Measurements from ENCODE around the gene MAMDC2.
"Not testable (repeated sequence)": the region's sequence is repeated elsewhere in the genome, so short reads cannot be mapped to it uniquely, and the experiment has no call there.

The MAMDC2 gene

GRCh38 chr9:70136632-70137031 lies 93.0 kb downstream of the MAMDC2 start:
- DNase-seq (ENCODE audit: low spot score), result no peak

DNA sequence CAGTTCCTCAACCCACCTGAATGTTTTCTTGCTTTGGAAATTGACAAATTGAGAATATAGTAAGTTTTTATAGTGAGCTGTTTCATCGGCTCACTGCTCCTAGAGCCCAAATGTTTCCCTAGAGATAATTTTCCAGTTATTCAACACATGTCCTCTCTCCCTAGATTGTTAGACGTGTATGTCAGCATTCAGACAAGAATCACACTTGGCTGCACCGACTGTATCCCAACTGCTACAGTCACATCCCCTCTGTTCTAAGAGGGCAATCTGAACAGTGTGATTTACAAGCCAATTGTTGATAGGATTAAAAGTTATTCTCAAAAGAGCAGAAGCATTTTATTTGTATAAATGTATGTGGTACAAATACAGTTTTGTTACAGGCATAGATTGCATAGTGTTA lies 93.9 kb downstream of the MAMDC2 start:
- no peak for DNase-seq (ENCODE audit: low spot score)

DNA sequence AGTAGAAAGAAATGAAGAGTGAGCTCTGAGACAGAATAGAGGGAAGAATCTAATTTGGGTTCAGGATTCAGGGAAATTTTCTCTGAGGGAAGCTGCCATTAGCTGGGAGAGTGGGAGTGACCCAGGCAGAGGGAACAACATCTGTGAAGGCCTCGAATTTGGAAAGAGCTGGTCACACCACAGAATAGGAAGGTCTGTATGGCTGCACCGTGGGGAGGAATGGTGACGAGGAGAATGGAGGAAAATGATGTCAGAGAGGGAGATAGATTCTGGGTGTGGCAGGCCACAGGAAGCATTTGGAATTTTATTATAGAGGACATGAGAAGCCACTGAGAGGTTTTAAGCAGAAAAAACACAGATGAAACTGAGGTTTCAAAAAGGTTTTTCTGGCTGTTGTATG lies 98.5 kb downstream of the MAMDC2 start:
- DNase-seq (ENCODE audit: low spot score), result no peak

GRCh38 chr9:70143394-70144130 lies 99.9 kb downstream of the MAMDC2 start:
- no peak for DNase-seq (ENCODE audit: low spot score)

- DNase-seq (ENCODE audit: low spot score), result no peak
Measured at GRCh38 chr9:70144131-70144503, 100.5 kb downstream of the MAMDC2 start.

- DNase-seq (ENCODE audit: low spot score), result no peak
Measured at GRCh38 chr9:70145981-70146380, 102.3 kb downstream of the MAMDC2 start.

- DNase-seq (ENCODE audit: low spot score), result no peak
Measured at GRCh38 chr9:70147196-70147595, 103.5 kb downstream of the MAMDC2 start.

- no peak for DNase-seq (ENCODE audit: low spot score)
Measured at GRCh38 chr9:70147651-70148050, 104.0 kb downstream of the MAMDC2 start.

GRCh38 chr9:70152350-70152749 lies 108.7 kb downstream of the MAMDC2 start:
- no peak for DNase-seq (ENCODE audit: low spot score)

GRCh38 chr9:70156729-70157128 lies 113.1 kb downstream of the MAMDC2 start:
- no peak for DNase-seq (ENCODE audit: low spot score)

- DNase-seq (ENCODE audit: low spot score), result no peak
Measured at GRCh38 chr9:70159630-70160029, 116.0 kb downstream of the MAMDC2 start.

- DNase-seq (ENCODE audit: low spot score), result no peak
Measured at GRCh38 chr9:70160686-70161600, 117.3 kb downstream of the MAMDC2 start.

- peak; percentile 49 for DNase-seq (ENCODE audit: low spot score)
Measured at GRCh38 chr9:70165006-70165602, 121.5 kb downstream of the MAMDC2 start.

GRCh38 chr9:70168521-70168920 lies 124.9 kb downstream of the MAMDC2 start:
- DNase-seq (ENCODE audit: low spot score), result no peak

DNA sequence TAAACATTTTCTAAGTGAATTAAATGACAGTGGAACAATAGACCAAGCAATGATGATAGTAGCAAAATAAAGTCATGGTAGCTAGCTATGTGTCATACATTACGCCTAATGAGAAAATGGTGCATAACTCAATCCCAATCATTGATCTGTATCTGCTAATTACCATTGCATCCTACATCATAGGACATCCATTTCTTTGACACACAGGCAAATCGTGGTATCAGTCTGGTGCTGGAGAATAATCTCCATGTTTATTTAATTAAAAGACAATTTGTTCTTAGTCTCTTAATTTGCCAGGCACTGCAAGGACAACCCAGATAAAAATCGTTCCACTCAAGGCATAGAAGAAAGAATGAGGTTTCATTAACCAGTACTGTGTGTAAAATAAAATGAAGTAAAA lies 125.6 kb downstream of the MAMDC2 start:
- DNase-seq (ENCODE audit: low spot score), result no peak

GRCh38 chr9:70170151-70170790 lies 126.6 kb downstream of the MAMDC2 start:
- DNase-seq (ENCODE audit: low spot score), result no peak

DNA sequence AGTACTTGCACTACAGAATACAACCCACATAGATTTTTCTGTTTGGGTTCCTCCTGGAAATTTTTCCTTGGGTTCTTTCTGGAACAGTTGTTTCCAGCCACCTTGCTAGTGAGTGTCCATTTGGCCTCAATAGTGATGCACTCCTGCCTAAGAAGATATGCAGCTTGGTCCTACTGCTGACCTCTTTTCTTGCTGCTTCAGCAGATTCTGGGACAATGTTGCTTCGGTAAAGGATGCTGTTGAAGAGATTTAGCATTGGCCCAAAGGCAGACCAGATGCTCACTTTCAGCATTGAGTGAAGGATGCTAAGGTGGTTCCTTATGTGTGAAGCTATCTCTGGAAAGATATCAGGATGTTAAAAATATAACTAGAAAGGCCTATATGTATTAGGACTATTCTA lies 128.9 kb downstream of the MAMDC2 start:
- DNase-seq (ENCODE audit: low spot score), result no peak

GRCh38 chr9:70177121-70177520 lies 133.5 kb downstream of the MAMDC2 start:
- DNase-seq (ENCODE audit: low spot score), result no peak

DNA sequence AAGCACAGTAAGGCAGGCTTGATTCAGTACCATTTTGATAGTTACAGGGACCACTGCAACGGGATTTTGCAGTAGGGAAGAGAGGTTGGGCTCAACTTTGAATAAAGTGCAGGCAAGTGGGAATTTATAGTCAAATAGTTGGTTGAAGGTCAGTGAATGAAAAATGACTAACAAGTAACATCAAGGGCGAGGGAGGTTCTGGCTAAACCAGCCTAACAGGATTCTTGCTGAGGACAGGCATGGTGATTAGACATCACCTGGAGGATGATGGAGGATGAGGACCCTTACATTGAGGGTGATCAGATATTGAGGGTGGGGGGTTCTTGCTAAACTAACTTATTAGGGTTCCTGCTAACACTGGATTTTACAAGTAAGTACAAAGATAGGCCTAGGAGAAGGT lies 149.1 kb downstream of the MAMDC2 start:
- DNase-seq (ENCODE audit: low spot score), result no peak

GRCh38 chr9:70195456-70195855 lies 151.8 kb downstream of the MAMDC2 start:
- no peak for DNase-seq (ENCODE audit: low spot score)

- DNase-seq (ENCODE audit: low spot score), result no peak
Measured at GRCh38 chr9:70197216-70198044, 153.8 kb downstream of the MAMDC2 start.

GRCh38 chr9:70204743-70205142 lies 161.1 kb downstream of the MAMDC2 start:
- DNase-seq (ENCODE audit: low spot score), result not testable (repeated sequence)

Measured in ecto neural progenitor cell (in vitro differentiated cells).